CD4-positive, CD25-positive, alpha-beta regulatory T cell (primary cell): ENCODE results near the gene EIF4E2. TPM values are rescaled to one million over a fixed set of nuclear protein-coding genes. Genes with fewer than 3 reads are reported as not detected.

Experiments used
- ATAC-seq, 2 donors: fragments of 150-1000 bp; cut with Tn5 transposase; one replicate each; pipeline ENCODE4 v1.10.0; 2021; ENCODE audit warnings: low read depth in 2 of 2, moderate number of reproducible peaks in 2 of 2, moderate library complexity in 1 of 2
- DNase-seq, 3 donors: peaks; one replicate each; pipeline versions ENCODE4 v3.0.0 to v3.0.0-alpha.2; 2012 to 2022; ENCODE audit warnings: mixed read lengths in 1 of 3
- H3K27ac ChIP-seq: one replicate; pipeline ENCODE4 v1.7.0; 2013; ENCODE audit warnings: mild to moderate bottlenecking, low read length; ENCODE audit not compliant: insufficient read depth, poor library complexity, severe bottlenecking
- H3K27me3 ChIP-seq: one replicate; pipeline ENCODE4 v1.7.0; 2013; ENCODE audit warnings: low read length; ENCODE audit not compliant: control insufficient read depth, insufficient read depth
- H3K36me3 ChIP-seq: one replicate; pipeline ENCODE4 v1.7.0; 2013; ENCODE audit warnings: mild to moderate bottlenecking, low read length, moderate library complexity; ENCODE audit not compliant: control insufficient read depth, insufficient read depth
- H3K4me1 ChIP-seq: 2 replicates; pipeline ENCODE4 v1.7.0; 2013; ENCODE audit warnings: mild to moderate bottlenecking, low read length; ENCODE audit not compliant: insufficient read depth, control insufficient read depth, poor library complexity, severe bottlenecking
- H3K4me3 ChIP-seq: one replicate; pipeline ENCODE4 v1.7.0; 2013; ENCODE audit warnings: low read depth, mild to moderate bottlenecking, low read length, moderate library complexity
- H3K9me3 ChIP-seq, 2 experiments: 1 replicate in 1 of 2; 2 replicates in 1 of 2; pipeline ENCODE4 v1.7.0; 2013; ENCODE audit warnings: low read length in 2 of 2, mild to moderate bottlenecking in 1 of 2, moderate library complexity in 1 of 2; ENCODE audit not compliant: control insufficient read depth in 2 of 2
- H3K27ac Mint-ChIP-seq, 3 donors: one replicate each; pipeline ENCODE4 v1.8.0; 2020 to 2022; ENCODE audit warnings: mild to moderate bottlenecking in 3 of 3, mixed read lengths in 3 of 3, moderate library complexity in 2 of 3
- H3K27me3 Mint-ChIP-seq: one replicate; pipeline ENCODE4 v1.8.0; 2022; ENCODE audit warnings: mild to moderate bottlenecking, mixed read lengths
- H3K36me3 Mint-ChIP-seq: one replicate; pipeline ENCODE4 v1.8.0; 2020; ENCODE audit warnings: mixed read lengths
- H3K4me1 Mint-ChIP-seq, 4 donors: one replicate each; pipeline ENCODE4 v1.8.0; 2020 to 2022; ENCODE audit warnings: mixed read lengths in 4 of 4, mild to moderate bottlenecking in 1 of 4
- H3K4me3 Mint-ChIP-seq, 4 donors: one replicate each; pipeline ENCODE4 v1.8.0; 2020 to 2022; ENCODE audit warnings: mild to moderate bottlenecking in 4 of 4, mixed read lengths in 4 of 4, moderate library complexity in 3 of 4
- H3K9me3 Mint-ChIP-seq, 7 donors: one replicate each; pipeline ENCODE4 v1.8.0; 2020 to 2022; ENCODE audit warnings: mixed read lengths in 7 of 7, mild to moderate bottlenecking in 3 of 7, moderate library complexity in 2 of 7
- polyA plus RNA-seq, 4 donors: library from polyadenylated mRNA; unstranded; fragments of 300-500 nt; fragmentation: Illumina TruSeq; gene quantifications; one replicate each; pipeline ENCODE4 v1.2.3, GENCODE V29; 2021
- total RNA-seq: library from RNA; stranded (reverse); gene quantifications from one replicate; pipeline ENCODE4 v1.2.3, GENCODE V29; 2022

EIF4E2 gene
- total and polyA plus RNA-seq, 5 donors from 2014 or later: 60.0 to 122 (median 94.0) TPM

DNA sequence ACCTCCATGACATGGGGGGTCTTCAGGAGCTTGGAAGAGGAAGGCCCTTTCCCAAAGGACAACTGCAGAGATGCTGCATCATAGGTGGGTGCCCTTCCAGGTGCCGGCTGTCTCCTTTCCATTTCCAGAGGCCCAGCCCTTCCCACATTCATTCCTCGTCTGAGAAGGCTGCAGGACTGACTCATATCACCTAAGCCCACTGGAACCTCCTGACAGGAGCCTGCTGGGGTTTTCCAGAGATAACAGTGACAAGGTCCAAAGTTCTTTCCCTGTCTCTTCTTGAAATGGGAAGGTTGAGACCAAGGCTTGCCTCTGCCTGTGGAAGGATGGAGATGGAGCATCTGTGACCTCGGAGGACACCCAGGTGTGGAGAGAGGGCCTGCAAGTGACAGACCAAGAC, 33.9 kb upstream of the EIF4E2 start:
- Histone ChIP-seq H3K36me3 (no peaks in the 10 kb centered on the region), H3K4me1 (no peaks in the 10 kb centered on the region), H3K4me3 (no peak overlapping the region), H3K27me3 (no peaks in the 10 kb centered on the region), H3K9me3 (no peaks in the 10 kb centered on the region), H3K27ac (no peak overlapping the region)
- H3K9me3 Mint-ChIP-seq: no peaks in the 10 kb centered on the region
- H3K36me3 Mint-ChIP-seq: no peaks in the 10 kb centered on the region
- ATAC-seq (no peak), DNase-seq (no peak)
- H3K27ac Mint-ChIP-seq: no peak overlapping the region
- H3K4me3 Mint-ChIP-seq: no peak overlapping the region
- H3K27me3 Mint-ChIP-seq: peaks cover 41% of the 10 kb centered on the region
- H3K4me1 Mint-ChIP-seq: peaks cover 0 to 2% (median under 1%) of the 10 kb centered on the region in 4 donors

DNA sequence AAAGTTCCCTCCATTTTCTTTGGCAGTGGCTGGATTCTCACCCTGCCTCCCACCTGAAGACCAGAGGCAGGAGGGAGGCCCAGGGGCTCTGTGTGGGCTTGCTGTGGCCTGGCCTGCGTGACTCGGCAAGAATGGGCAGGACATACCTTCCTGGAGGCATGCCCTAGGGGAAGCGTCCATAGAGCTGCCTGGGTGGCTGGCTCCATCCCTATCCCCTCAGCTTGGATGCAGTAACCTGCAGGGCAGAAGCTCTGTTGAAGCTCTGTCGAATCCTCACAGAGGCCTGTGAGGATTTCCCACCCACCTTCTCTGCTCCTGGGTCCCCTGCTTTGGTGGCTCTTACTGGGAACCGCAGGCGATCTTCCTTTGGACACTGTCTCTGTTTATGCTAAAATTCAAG, 31.6 kb upstream of the EIF4E2 start:
- no peak for ATAC-seq
- no peak overlapping the region for H3K4me3 Mint-ChIP-seq
- H3K27me3 Mint-ChIP-seq: peaks cover 44% of the 10 kb centered on the region

DNA sequence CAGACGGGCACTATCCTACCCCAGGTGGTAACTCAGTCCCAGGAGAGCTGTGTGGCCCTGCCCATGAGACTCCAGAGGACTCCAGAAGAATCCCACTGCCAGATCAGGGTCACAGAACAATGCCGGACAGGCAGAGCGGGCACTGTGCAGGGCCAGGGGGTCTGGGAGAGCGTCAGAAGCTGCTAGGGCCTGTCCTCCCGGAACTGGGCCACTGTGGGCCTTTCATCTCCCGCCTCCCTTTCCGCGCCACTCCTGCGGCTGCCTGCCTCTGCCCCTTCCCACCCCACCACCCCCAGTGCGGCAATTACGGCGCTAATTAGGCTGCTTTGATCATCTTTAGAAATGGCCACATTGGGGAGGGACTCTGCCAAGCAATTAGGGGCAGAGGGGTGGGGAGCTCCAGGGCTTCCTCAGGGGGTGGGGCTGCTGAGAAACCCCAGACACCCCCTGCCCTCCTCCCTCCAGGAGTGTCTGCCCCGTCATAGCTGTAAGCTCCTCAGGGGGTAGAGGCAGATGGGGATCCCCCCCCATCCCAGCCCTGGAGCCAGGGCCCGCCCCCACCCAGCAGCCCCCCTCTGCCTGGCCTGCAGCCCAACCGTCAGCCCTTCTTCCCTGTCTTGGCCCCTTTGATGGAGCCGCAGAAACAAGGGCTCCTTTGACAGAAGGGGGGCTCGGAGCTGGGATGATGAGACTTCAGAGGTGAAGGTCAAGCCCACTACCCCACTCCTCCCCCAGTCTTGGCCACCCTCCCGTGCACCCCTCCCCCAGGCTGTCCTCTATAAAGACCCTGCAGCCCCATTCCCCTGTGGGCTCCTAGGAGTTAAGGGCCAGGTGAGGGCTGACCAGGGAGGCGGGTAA, 30.7 kb upstream of the EIF4E2 start, which contains the start of gene PRSS56:
PRSS56 (plus strand) TSS at position 808 of the 858 bp plus-strand sequence. CDS start 211 bp downstream, outside the sequence.
- H3K36me3 Mint-ChIP-seq: no peaks in the 10 kb centered on the region
- peaks cover 22% of the 10 kb centered on the region for H3K4me1 ChIP-seq
- no peak for DNase-seq
- no peaks in the 10 kb centered on the region for H3K9me3 Mint-ChIP-seq
- no peak for ATAC-seq
- peak within 1 kb of the TSS in 1 of 4 donors; percentile 1 for H3K4me3 Mint-ChIP-seq
- no peak within 1 kb of the TSS for H3K27ac Mint-ChIP-seq
- peaks cover 3% of the 10 kb centered on the region for H3K27me3 ChIP-seq
- no peak within 1 kb of the TSS for H3K4me3 ChIP-seq
- no peaks in the 10 kb centered on the region for H3K9me3 ChIP-seq
- H3K36me3 ChIP-seq: no peaks in the 10 kb centered on the region
- peaks cover 46% of the 10 kb centered on the region for H3K27me3 Mint-ChIP-seq
- H3K27ac ChIP-seq: no peak within 1 kb of the TSS
- peaks cover 0 to 11% (median under 1%) of the 10 kb centered on the region in 4 donors for H3K4me1 Mint-ChIP-seq

More for the DNA sequence above, 31.6 kb upstream of the EIF4E2 start:
- H3K27ac ChIP-seq: no peak overlapping the region
- no peak overlapping the region for H3K4me3 ChIP-seq
- no peak overlapping the region for H3K27ac Mint-ChIP-seq
- H3K9me3 Mint-ChIP-seq: no peaks in the 10 kb centered on the region
- DNase-seq: no peak
- no peaks in the 10 kb centered on the region for H3K36me3 ChIP-seq
- H3K4me1 Mint-ChIP-seq: peaks cover 0 to 7% (median under 1%) of the 10 kb centered on the region in 4 donors
- no peaks in the 10 kb centered on the region for H3K9me3 ChIP-seq
- H3K36me3 Mint-ChIP-seq: no peaks in the 10 kb centered on the region
- H3K27me3 ChIP-seq: peaks cover 3% of the 10 kb centered on the region
- peaks cover 17% of the 10 kb centered on the region for H3K4me1 ChIP-seq

DNA sequence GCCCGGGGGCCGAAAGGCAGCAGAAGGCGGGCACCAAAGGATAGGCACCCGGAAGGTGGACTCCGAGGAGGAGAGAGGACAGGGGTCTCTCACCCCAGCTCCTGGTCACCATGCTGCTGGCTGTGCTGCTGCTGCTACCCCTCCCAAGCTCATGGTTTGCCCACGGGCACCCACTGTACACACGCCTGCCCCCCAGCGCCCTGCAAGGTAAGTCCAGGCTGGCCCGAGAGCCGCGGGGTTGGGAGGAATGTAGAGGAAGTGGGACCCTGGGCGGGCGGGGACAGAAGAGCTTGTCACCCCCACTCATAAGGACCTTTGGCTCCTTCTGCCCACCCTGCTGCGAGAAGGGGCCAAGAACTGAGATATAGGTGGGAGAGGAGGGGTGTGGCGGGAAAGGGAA, 30.0 kb upstream of the EIF4E2 start:
- Histone ChIP-seq H3K9me3 (no peaks in the 10 kb centered on the region), H3K4me3 (no peak overlapping the region), H3K27me3 (peaks cover 3% of the 10 kb centered on the region), H3K4me1 (peaks cover 22% of the 10 kb centered on the region), H3K27ac (no peak overlapping the region), H3K36me3 (no peaks in the 10 kb centered on the region)
- H3K36me3 Mint-ChIP-seq: no peaks in the 10 kb centered on the region
- peaks cover 46% of the 10 kb centered on the region for H3K27me3 Mint-ChIP-seq
- H3K9me3 Mint-ChIP-seq: no peaks in the 10 kb centered on the region
- no peak for DNase-seq
- no peak for ATAC-seq
- H3K4me3 Mint-ChIP-seq: no peak overlapping the region
- H3K4me1 Mint-ChIP-seq: peaks cover 0 to 11% (median under 1%) of the 10 kb centered on the region in 4 donors
- no peak overlapping the region for H3K27ac Mint-ChIP-seq

DNA sequence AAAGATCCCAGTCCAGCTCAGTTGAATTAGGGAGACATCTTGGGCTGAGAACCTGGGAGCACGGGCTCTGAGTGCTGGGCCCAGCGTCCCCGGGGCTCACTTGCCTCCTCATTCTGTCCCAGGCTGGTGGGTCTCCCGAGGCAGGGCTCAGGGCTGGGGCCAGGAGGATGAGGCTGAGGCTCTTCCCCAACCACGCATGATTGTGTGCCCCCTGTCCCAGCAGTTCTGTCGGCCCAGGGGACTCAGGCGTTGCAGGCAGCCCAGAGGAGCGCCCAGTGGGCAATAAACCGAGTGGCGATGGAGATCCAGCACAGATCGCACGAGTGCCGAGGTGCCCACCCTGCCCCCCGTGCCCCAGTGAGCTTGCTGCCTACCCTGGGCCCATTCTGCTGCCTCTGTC, 29.4 kb upstream of the EIF4E2 start:
- H3K27me3 Mint-ChIP-seq: peaks cover 44% of the 10 kb centered on the region
- DNase-seq (no peak), ATAC-seq (no peak)
- no peaks in the 10 kb centered on the region for H3K36me3 Mint-ChIP-seq
- H3K4me3 ChIP-seq: no peak overlapping the region
- H3K9me3 Mint-ChIP-seq: no peaks in the 10 kb centered on the region
- H3K36me3 ChIP-seq: no peaks in the 10 kb centered on the region
- H3K4me1 ChIP-seq: peaks cover 22% of the 10 kb centered on the region
- H3K9me3 ChIP-seq: no peaks in the 10 kb centered on the region
- H3K27ac Mint-ChIP-seq: no peak overlapping the region
- H3K27ac ChIP-seq: no peak overlapping the region
- H3K4me1 Mint-ChIP-seq: peaks cover 0 to 11% (median under 1%) of the 10 kb centered on the region in 4 donors
- H3K27me3 ChIP-seq: peaks cover 3% of the 10 kb centered on the region
- peak overlapping the region in 2 of 4 donors; percentile 1 to 38 for H3K4me3 Mint-ChIP-seq

DNA sequence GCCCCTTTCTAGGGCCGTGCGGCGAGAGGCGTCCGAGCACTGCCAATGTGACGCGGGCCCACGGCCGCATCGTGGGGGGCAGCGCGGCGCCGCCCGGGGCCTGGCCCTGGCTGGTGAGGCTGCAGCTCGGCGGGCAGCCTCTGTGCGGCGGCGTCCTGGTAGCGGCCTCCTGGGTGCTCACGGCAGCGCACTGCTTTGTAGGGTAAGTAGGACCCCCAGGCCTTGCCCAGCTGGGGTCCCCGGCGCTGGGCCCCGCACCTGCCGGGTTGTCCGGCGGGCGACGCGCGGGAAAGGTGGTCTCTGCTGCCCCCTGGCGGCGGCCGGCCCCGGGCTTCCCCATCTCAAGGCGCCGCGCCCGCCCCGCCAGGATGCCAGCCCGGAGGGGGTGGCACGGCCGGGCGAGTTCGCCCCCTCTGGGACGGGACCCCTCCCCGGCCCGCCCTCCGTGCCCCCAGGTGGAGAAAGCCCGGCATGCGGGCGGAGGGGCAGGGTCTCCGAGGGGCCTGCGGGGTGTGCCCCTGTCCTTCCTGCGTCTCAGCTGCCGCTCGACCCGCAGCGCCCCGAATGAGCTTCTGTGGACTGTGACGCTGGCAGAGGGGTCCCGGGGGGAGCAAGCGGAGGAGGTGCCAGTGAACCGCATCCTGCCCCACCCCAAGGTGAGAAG, 28.4 kb upstream of the EIF4E2 start:
- H3K4me3 ChIP-seq: no peak overlapping the region
- H3K9me3 Mint-ChIP-seq: no peaks in the 10 kb centered on the region
- H3K36me3 Mint-ChIP-seq: no peaks in the 10 kb centered on the region
- no peaks in the 10 kb centered on the region for H3K36me3 ChIP-seq
- H3K27me3 Mint-ChIP-seq: peaks cover 45% of the 10 kb centered on the region
- no peaks in the 10 kb centered on the region for H3K9me3 ChIP-seq
- H3K27ac ChIP-seq: no peak overlapping the region
- ATAC-seq (peak; percentile 53 to 55), DNase-seq (peak; percentile 47 to 62 (median 47))
- H3K4me1 Mint-ChIP-seq: peaks cover 0 to 11% (median under 1%) of the 10 kb centered on the region in 4 donors
- H3K27me3 ChIP-seq: peaks cover 3% of the 10 kb centered on the region
- H3K4me3 Mint-ChIP-seq: no peak overlapping the region
- H3K4me1 ChIP-seq: peaks cover 22% of the 10 kb centered on the region
- no peak overlapping the region for H3K27ac Mint-ChIP-seq

DNA sequence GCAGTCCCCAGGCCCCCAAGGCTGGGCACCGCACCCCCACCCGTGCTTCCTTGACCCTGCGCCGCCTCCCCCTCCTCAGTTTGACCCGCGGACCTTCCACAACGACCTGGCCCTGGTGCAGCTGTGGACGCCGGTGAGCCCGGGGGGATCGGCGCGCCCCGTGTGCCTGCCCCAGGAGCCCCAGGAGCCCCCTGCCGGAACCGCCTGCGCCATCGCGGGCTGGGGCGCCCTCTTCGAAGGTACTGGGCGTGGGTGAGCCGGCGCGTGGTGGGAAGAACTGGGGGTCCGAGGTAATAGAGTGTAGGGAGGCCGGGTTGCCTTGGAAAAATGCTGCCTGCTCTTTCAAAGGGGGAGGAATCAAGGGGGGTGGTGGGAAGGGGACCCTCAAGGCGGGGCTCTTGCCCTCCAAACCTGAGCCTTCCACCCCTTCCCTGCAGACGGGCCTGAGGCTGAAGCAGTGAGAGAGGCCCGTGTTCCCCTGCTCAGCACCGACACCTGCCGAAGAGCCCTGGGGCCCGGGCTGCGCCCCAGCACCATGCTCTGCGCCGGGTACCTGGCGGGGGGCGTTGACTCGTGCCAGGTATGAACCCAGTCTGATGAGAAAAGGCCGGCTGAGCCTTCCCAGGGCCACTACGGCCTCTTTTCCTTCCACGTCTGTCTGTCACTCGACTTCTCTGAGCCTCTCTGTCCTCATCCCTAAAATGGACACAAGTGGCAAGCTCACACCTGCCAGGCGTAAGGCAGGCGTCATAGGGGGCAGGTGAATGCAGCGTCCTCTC, 27.7 kb upstream of the EIF4E2 start:
- DNase-seq: no peak
- H3K9me3 Mint-ChIP-seq: no peaks in the 10 kb centered on the region
- H3K4me1 Mint-ChIP-seq: peaks cover 0 to 11% (median under 1%) of the 10 kb centered on the region in 4 donors
- peak overlapping the region in 3 of 4 donors; percentile 58 to 67 (median 61) for H3K4me3 Mint-ChIP-seq
- peaks cover 42% of the 10 kb centered on the region for H3K27me3 Mint-ChIP-seq
- no peak overlapping the region for H3K4me3 ChIP-seq
- no peak for ATAC-seq
- no peaks in the 10 kb centered on the region for H3K36me3 Mint-ChIP-seq
- H3K36me3 ChIP-seq: no peaks in the 10 kb centered on the region
- peaks cover 3% of the 10 kb centered on the region for H3K27me3 ChIP-seq
- no peaks in the 10 kb centered on the region for H3K9me3 ChIP-seq
- H3K27ac Mint-ChIP-seq: no peak overlapping the region
- H3K4me1 ChIP-seq: peaks cover 22% of the 10 kb centered on the region
- no peak overlapping the region for H3K27ac ChIP-seq
